ENCODE data around the gene GPR132. TPM values are rescaled to one million over a fixed set of nuclear protein-coding genes. Genes with fewer than 3 reads are reported as not detected.

The GPR132 gene
- total and polyA plus RNA-seq, 2 experiments from 2014 or later: 0.14 TPM; not detected in 1

GRCh38 chr14:105095236-105095805, 30.1 kb upstream of the GPR132 start (continued):
- TF ChIP-seq STAT1 (IDR thresholded peaks at IDR 0.05; ENCODE audit: unreplicated experiment) (no peak), EZH2phosphoT487 (IDR thresholded peaks at IDR 0.05; ENCODE audit: unreplicated experiment) (no peak), ZNF114 (CRISPR knock-in tag; IDR thresholded peaks at IDR 0.05) (no peak), ZNF331 (CRISPR knock-in tag; IDR thresholded peaks at IDR 0.05; ENCODE audit: low read depth) (no peak), ZNF462 (CRISPR knock-in tag; IDR thresholded peaks at IDR 0.05) (no peak)

- no peaks in the 10 kb centered on the region for H3K79me2 ChIP-seq (replicated peaks; ENCODE audit: insufficient read depth)
- peak; percentile 10 for ATAC-seq
- peak overlapping the region; percentile 96; the same call in 1 of the 2 replicates for H2AFZ ChIP-seq
- Mint-ChIP-seq H3K4me1 (peaks cover 2% of the 10 kb centered on the region; the same call in 1 of the 3 replicates), H3K27me3 (ENCODE audit: insufficient read depth, low read depth, poor library complexity) (peaks cover 22% of the 10 kb centered on the region), H3K36me3 (ENCODE audit: low read depth) (peaks cover 4% of the 10 kb centered on the region), H3K4me3 (peak overlapping the region; percentile 54), H3K9me3 (peaks cover 7% of the 10 kb centered on the region), H3K27ac (no peak overlapping the region)
- H3F3A ChIP-seq (replicated peaks; ENCODE audit: low read depth): 0 out of 2 replicates have a peak, but pooled peaks cover 5% of the 10 kb centered on the region
- peaks cover 30% of the 10 kb centered on the region for H3K27me3 ChIP-seq (ENCODE audit: insufficient read depth)
- no peaks in the 10 kb centered on the region for H3K36me3 ChIP-seq (ENCODE audit: insufficient read depth)
- H3K4me2 ChIP-seq: peak overlapping the region; percentile 86
- no peaks in the 10 kb centered on the region; the same call in 1 of the 2 replicates for H3K4me1 ChIP-seq (ENCODE audit: insufficient read depth)
- no peaks in the 10 kb centered on the region for H3K9me2 ChIP-seq (ENCODE audit: insufficient read depth)
- peak overlapping the region; percentile 71 for H3K4me3 ChIP-seq
- DNase-seq (ENCODE audit: low spot score): no peak
- H4K20me1 ChIP-seq (replicated peaks; ENCODE audit: insufficient read depth): no peaks in the 10 kb centered on the region
- H3K27ac ChIP-seq (ENCODE audit: low read depth): no peak overlapping the region
- TF ChIP-seq EZH2phosphoT487 (IDR thresholded peaks at IDR 0.05; ENCODE audit: unreplicated experiment) (no peak), EZH2 (IDR thresholded peaks at IDR 0.05; ENCODE audit: low read depth, unreplicated experiment) (no peak), POLR2AphosphoS5 (IDR thresholded peaks at IDR 0.05; ENCODE audit: low read depth) (no peak), ZNF331 (CRISPR knock-in tag; IDR thresholded peaks at IDR 0.05; ENCODE audit: low read depth) (no peak), ETS1 (IDR thresholded peaks at IDR 0.05) (no peak), JUNB (IDR thresholded peaks at IDR 0.05; ENCODE audit: unreplicated experiment) (no peak)
These were observed 29.1 kb upstream of the GPR132 start for GRCh38 chr14:105094193-105094907.
